Measurements from ENCODE around the gene KPNA1. TPM values are rescaled to one million over a fixed set of nuclear protein-coding genes. Genes with fewer than 3 reads are reported as not detected.
A peak's percentile ranks its signal among the peaks of the same experiment; 100 is the strongest.

The KPNA1 gene
- total RNA-seq, 1 donor from 2014 or later, result 54.0 TPM

DNA sequence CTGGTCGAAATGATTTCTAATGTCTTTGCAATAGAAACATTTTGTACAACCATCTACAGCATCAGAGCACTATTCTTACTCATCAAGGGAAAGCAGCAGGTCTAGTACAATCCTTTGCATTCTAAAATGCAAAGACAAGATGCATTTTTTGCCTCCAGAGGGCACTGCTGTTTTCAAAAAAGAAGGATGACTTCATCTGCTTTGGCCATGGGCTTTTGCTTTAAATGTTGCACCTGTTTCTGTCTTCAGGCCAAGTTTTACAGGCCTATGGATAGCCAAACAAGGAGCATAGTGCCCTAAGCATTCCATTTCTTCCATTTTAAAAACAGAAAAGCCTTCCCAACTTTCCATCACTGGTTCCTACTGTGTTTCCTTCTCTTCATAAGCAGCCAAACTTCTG lies 45.9 kb upstream of the KPNA1 start:
- Histone ChIP-seq H3K4me1 (peaks cover 26% of the 10 kb centered on the region), H3K27me3 (no peaks in the 10 kb centered on the region), H3K4me3 (no peak overlapping the region), H3K27ac (no peak overlapping the region), H3K9me3 (no peaks in the 10 kb centered on the region), H3K36me3 (peaks cover 0 to 18% of the 10 kb centered on the region in 2 donors)
- TF ChIP-seq, protein P1, sequence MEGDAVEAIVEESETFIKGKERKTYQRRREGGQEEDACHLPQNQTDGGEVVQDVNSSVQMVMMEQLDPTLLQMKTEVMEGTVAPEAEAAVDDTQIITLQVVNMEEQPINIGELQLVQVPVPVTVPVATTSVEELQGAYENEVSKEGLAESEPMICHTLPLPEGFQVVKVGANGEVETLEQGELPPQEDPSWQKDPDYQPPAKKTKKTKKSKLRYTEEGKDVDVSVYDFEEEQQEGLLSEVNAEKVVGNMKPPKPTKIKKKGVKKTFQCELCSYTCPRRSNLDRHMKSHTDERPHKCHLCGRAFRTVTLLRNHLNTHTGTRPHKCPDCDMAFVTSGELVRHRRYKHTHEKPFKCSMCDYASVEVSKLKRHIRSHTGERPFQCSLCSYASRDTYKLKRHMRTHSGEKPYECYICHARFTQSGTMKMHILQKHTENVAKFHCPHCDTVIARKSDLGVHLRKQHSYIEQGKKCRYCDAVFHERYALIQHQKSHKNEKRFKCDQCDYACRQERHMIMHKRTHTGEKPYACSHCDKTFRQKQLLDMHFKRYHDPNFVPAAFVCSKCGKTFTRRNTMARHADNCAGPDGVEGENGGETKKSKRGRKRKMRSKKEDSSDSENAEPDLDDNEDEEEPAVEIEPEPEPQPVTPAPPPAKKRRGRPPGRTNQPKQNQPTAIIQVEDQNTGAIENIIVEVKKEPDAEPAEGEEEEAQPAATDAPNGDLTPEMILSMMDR (IDR thresholded peaks at IDR 0.05), result peak in 1 of 3 experiments; percentile 48
- TF ChIP-seq POLR2A (IDR thresholded peaks at IDR 0.05), result no peak
- peak in 1 of 2 donors; percentile 52 for TF ChIP-seq POLR2AphosphoS5 (IDR thresholded peaks at IDR 0.05; ENCODE audit: insufficient read depth in 1 of 2, low read depth in 1 of 2)
- DNase-seq (ENCODE audit: extremely low spot score in 2 of 2), result no peak
- intact Hi-C loops (cut with DNase I), result no loop called here

DNA sequence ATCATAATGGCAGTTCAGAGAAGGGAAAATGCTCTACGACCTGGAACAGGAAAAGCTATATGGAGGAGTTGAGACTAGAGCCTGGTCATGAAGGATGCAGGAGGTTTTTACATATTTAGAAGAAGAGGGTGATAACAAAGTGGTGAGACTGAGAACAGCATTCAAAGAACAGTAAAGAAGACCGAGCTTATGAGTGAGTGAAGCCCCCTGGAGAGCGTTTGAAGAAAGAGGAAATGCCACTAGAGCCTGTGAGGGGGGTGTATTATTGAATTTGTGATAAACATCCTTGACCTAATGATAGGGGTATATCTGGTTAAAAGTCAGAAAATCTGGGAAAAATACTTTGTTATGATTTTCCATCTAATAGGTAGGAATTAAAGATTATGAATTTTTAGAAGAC lies 45.2 kb upstream of the KPNA1 start:
- intact Hi-C loops (cut with DNase I), result no loop called here
- peaks cover 0 to 26% of the 10 kb centered on the region in 2 donors for H3K36me3 ChIP-seq
- peaks cover 19% of the 10 kb centered on the region for H3K4me1 ChIP-seq
- TF ChIP-seq POLR2A (IDR thresholded peaks at IDR 0.05) (no peak), POLR2AphosphoS5 (IDR thresholded peaks at IDR 0.05; ENCODE audit: insufficient read depth in 1 of 2, low read depth in 1 of 2) (no peak)
- TF ChIP-seq, protein P1 (IDR thresholded peaks at IDR 0.05), result no peak
- H3K27ac ChIP-seq, result no peak overlapping the region
- H3K27me3 ChIP-seq, result no peaks in the 10 kb centered on the region
- H3K4me3 ChIP-seq, result no peak overlapping the region
- DNase-seq (ENCODE audit: extremely low spot score in 2 of 2), result no peak
- no peaks in the 10 kb centered on the region for H3K9me3 ChIP-seq

- peaks cover 0 to 31% of the 10 kb centered on the region in 2 donors for H3K36me3 ChIP-seq
- no peaks in the 10 kb centered on the region for H3K9me3 ChIP-seq
- H3K27me3 ChIP-seq, result no peaks in the 10 kb centered on the region
- H3K4me3 ChIP-seq, result no peak overlapping the region
- TF ChIP-seq POLR2A (IDR thresholded peaks at IDR 0.05) (no peak), POLR2AphosphoS5 (IDR thresholded peaks at IDR 0.05; ENCODE audit: insufficient read depth in 1 of 2, low read depth in 1 of 2) (no peak)
- TF ChIP-seq, protein P1 (IDR thresholded peaks at IDR 0.05), result no peak
- peaks cover 13% of the 10 kb centered on the region for H3K4me1 ChIP-seq
- H3K27ac ChIP-seq, result no peak overlapping the region
- intact Hi-C loops (cut with DNase I), result no loop called here
- DNase-seq (ENCODE audit: extremely low spot score in 2 of 2), result no peak
These were observed 43.9 kb upstream of the KPNA1 start for GRCh38 chr3:122558605-122559004.

DNA sequence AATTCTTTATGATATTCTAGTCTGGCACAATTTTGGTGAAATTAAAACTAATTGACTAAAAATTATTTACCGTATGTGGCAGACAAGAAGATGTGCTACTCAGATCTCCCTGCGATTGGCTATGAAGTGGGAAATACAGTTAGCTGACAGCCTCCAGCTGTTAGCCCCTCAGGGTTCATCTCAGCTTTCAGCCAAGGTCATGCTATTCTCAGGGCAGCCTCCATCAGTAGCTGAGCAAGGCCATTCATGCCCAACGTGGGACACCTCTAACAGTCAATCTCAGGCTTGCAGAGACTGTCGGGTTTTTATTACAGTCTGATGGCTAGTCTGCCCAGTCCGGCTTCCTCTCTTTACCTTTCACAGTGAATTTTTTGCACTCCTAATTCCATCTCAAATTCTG lies 42.6 kb upstream of the KPNA1 start:
- H3K9me3 ChIP-seq, result no peaks in the 10 kb centered on the region
- H3K4me3 ChIP-seq, result no peak overlapping the region
- peaks cover under 1% of the 10 kb centered on the region for H3K4me1 ChIP-seq
- no peaks in the 10 kb centered on the region for H3K27me3 ChIP-seq
- no peak for DNase-seq (ENCODE audit: extremely low spot score in 2 of 2)
- peaks cover 0 to 37% of the 10 kb centered on the region in 2 donors for H3K36me3 ChIP-seq
- H3K27ac ChIP-seq, result no peak overlapping the region
- TF ChIP-seq POLR2AphosphoS5 (IDR thresholded peaks at IDR 0.05; ENCODE audit: insufficient read depth in 1 of 2, low read depth in 1 of 2) (no peak), POLR2A (IDR thresholded peaks at IDR 0.05) (no peak)
- TF ChIP-seq, protein P1 (IDR thresholded peaks at IDR 0.05), result no peak
- intact Hi-C loops (cut with DNase I), result no loop called here

DNA sequence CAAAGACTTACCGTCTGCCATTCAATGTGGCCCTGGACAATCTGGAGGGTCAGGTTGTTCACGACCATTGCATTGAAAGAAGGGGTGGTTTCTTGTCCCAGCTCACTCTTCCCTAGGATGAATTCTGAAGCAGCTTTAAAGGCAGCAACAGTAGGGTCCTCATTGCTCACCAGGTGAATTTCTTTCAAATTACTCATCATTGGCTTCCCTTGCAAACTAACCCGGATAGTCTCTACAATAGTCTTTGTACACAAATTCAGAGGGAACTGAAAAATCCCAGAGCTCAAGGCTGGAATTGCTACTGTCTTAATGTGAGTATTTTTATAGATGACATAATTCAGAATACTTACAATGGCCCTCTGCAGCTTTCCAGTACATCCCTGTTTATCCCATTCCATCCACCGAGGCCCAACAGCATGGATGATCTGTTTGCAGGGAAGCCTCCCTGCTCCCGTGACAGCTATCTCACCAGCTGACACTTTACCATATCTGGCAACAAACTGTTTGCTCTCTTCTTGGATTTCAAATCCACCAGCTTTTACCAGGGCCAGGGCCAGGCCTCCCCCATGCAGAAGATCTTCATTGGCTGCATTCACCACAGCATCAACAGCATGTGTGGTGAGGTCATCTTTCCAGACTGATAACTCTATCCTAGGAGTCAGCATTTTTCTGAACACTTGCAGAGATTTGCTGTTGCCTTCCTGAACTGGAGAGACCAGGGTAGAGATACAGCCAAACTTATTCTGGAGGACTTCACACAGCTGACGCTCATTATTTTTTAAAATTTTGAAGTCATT lies 40.7 kb upstream of the KPNA1 start:
- intact Hi-C loops (cut with DNase I), result no loop called here
- Histone ChIP-seq H3K9me3 (no peaks in the 10 kb centered on the region), H3K36me3 (peaks cover 0 to 53% of the 10 kb centered on the region in 2 donors)

More for the DNA sequence above, 40.7 kb upstream of the KPNA1 start:
- Histone ChIP-seq H3K4me1 (no peaks in the 10 kb centered on the region), H3K27ac (no peak overlapping the region), H3K4me3 (no peak overlapping the region), H3K27me3 (no peaks in the 10 kb centered on the region)
- no peak for TF ChIP-seq POLR2A (IDR thresholded peaks at IDR 0.05)
- no peak for TF ChIP-seq POLR2AphosphoS5 (IDR thresholded peaks at IDR 0.05; ENCODE audit: insufficient read depth in 1 of 2, low read depth in 1 of 2)
- TF ChIP-seq, protein P1 (IDR thresholded peaks at IDR 0.05), result no peak
- no peak for DNase-seq (ENCODE audit: extremely low spot score in 2 of 2)

Data from vagina (tissue), 2 donors.